SH-SY5Y (cell line): Measurements from ENCODE around the gene DACH2.

Source experiments
- GATA2 ChIP-seq: IDR thresholded peaks from 2 replicates; pipeline ENCODE4 v1.6.1; 2011; ENCODE audit warnings: mild to moderate bottlenecking, low read depth, low read length
- GATA3 ChIP-seq: IDR thresholded peaks from 2 replicates; pipeline ENCODE4 v1.6.1; 2011; ENCODE audit warnings: low read depth, mild to moderate bottlenecking, low read length, moderate library complexity

DACH2 gene

GRCh38 chrX:86806786-86807185 is 658.5 kb downstream of the DACH2 start:
- TF ChIP-seq GATA3 (no peak), GATA2 (no peak)

DNA sequence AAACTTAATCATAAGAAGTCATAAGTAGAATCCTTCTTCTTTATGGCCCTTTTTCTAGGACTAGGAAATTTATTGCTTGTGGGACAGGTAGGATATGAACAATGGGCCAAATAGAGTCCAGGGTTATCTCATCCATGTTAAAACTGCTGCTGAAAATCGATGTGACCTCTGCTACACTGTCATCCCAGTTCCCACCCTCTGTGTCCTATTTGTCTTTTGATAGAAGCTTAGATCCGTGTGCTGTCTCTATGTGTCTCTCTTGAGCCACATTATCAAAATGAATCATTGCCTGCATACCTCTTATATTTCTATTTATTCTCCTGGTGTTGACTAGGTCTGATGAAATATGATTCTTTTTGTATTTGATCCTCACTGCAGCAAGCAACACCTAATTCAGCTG is 661.4 kb downstream of the DACH2 start:
- TF ChIP-seq GATA3 (no peak), GATA2 (no peak)

DNA sequence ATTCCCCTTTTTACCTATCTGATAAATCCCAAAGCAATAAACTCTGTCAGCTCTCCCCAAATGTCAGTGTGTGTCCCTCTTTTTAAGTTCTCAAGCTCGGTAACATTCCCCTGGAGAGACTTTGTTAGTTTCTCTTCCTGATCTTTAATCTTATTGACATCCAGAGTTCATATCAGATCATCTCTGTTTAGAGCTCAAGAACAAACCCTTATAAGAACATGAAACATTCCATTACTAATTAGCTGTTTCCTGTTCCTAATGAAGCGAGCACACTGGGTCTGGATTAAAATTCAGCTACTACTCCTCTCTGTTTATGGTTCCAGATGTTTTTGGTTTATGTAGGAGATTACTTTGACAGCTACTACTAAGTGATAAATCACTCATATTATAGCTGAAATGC is 681.5 kb downstream of the DACH2 start:
- no peak for TF ChIP-seq GATA3
- no peak for TF ChIP-seq GATA2

DNA sequence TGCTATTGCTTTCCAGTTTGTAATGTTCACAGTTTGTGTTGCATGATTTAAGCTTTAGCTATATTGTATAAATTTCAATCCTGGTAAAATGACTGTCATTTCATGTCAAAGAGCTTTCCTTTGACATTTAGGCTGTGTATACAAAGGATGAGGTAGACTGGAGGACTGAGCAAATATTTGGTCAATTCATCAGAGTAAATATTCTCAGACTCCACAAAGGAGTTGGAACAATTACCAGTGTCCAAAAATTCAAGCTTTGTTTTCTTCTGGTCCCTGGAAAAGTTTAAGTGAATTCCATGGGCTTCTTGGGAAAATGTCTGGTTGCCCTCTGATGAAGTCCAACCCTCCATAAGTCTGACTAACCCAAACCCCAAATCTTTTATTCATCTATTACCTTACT is 682.4 kb downstream of the DACH2 start:
- TF ChIP-seq GATA3 (no peak), GATA2 (no peak)

- TF ChIP-seq GATA2, result no peak
- TF ChIP-seq GATA3, result no peak
Measured at GRCh38 chrX:86845101-86845500, 696.9 kb downstream of the DACH2 start.
